Mesenchymal stem cell (in vitro differentiated cells and primary cell): ENCODE data around the gene ARMH3.
"Not testable (repeated sequence)": the region's sequence is repeated elsewhere in the genome, so short reads cannot be mapped to it uniquely, and the experiment has no call there.

Source experiments
- DNase-seq: peaks from one replicate; pipeline ENCODE4 v3.0.0-alpha.2; 2013
- H2AFZ ChIP-seq: one replicate; pipeline ENCODE4 v1.6.1; 2013; ENCODE audit warnings: low read depth, mild to moderate bottlenecking, control low read depth, inconsistent platforms, low read length, moderate library complexity
- H2AK5ac ChIP-seq: 2 replicates; pipeline ENCODE4 v1.6.1; 2013; ENCODE audit warnings: low read length, moderate library complexity, mild to moderate bottlenecking, inconsistent platforms; ENCODE audit not compliant: severe bottlenecking
- H2BK120ac ChIP-seq: one replicate; pipeline ENCODE4 v1.6.1; 2013; ENCODE audit warnings: low read depth, mild to moderate bottlenecking, inconsistent platforms, low read length, moderate library complexity
- H2BK12ac ChIP-seq, 2 experiments: one replicate each; pipeline ENCODE4 v1.6.1; 2013; ENCODE audit warnings: inconsistent platforms in 2 of 2, low read length in 2 of 2, mild to moderate bottlenecking in 2 of 2, moderate library complexity in 2 of 2, control low read depth in 1 of 2
- H2BK15ac ChIP-seq: one replicate; pipeline ENCODE4 v1.6.1; 2013; ENCODE audit warnings: mild to moderate bottlenecking, low read depth, inconsistent platforms; ENCODE audit not compliant: poor library complexity, severe bottlenecking
- H2BK5ac ChIP-seq: 2 replicates; pipeline ENCODE4 v1.6.1; 2013; ENCODE audit warnings: low read depth, mild to moderate bottlenecking, low read length, control low read depth, inconsistent platforms; ENCODE audit not compliant: poor library complexity, severe bottlenecking
- H3K14ac ChIP-seq, 2 experiments: one replicate each; pipeline ENCODE4 v1.6.1; 2013; ENCODE audit warnings: inconsistent platforms in 2 of 2, low read length in 2 of 2, control low read depth in 1 of 2, mild to moderate bottlenecking in 1 of 2, moderate library complexity in 1 of 2
- H3K18ac ChIP-seq, 2 experiments: one replicate each; pipeline ENCODE4 v1.6.1; 2013; ENCODE audit warnings: inconsistent platforms in 2 of 2, low read length in 2 of 2, control low read depth in 1 of 2, low read depth in 1 of 2, mild to moderate bottlenecking in 1 of 2
- H3K23ac ChIP-seq, 2 experiments: one replicate each; pipeline ENCODE4 v1.6.1; 2013; ENCODE audit warnings: inconsistent platforms in 2 of 2, low read length in 2 of 2, mild to moderate bottlenecking in 2 of 2, moderate library complexity in 2 of 2, control low read depth in 1 of 2
- H3K27ac ChIP-seq: 2 replicates; pipeline ENCODE4 v1.5.1; 2013; ENCODE audit warnings: mild to moderate bottlenecking, moderate library complexity, low read length, control low read depth, inconsistent platforms; ENCODE audit not compliant: poor library complexity, severe bottlenecking
- H3K27me3 ChIP-seq, 2 experiments: 2 replicates each; pipeline versions ENCODE4 v1.6.1 to v1.7.0; 2013; ENCODE audit warnings: low read length in 2 of 2, mild to moderate bottlenecking in 2 of 2, moderate library complexity in 2 of 2, control low read depth in 1 of 2, inconsistent platforms in 1 of 2; ENCODE audit not compliant: control insufficient read depth in 1 of 2, insufficient read depth in 1 of 2
- H3K36me3 ChIP-seq, 2 experiments: 2 replicates each; pipeline versions ENCODE4 v1.6.1 to v1.7.0; 2013; ENCODE audit warnings: low read length in 2 of 2, control low read depth in 1 of 2, inconsistent platforms in 1 of 2, low read depth in 1 of 2, mild to moderate bottlenecking in 1 of 2; ENCODE audit not compliant: insufficient read depth in 2 of 2, control insufficient read depth in 1 of 2
- H3K4ac ChIP-seq, 2 experiments: one replicate each; pipeline ENCODE4 v1.6.1; 2013; ENCODE audit warnings: inconsistent platforms in 2 of 2, low read length in 2 of 2, mild to moderate bottlenecking in 2 of 2, moderate library complexity in 2 of 2, control low read depth in 1 of 2, low read depth in 1 of 2
- H3K4me1 ChIP-seq: 2 replicates; pipeline ENCODE4 v1.6.1; 2013; ENCODE audit warnings: low read depth, low read length, control low read depth; ENCODE audit not compliant: control insufficient read depth, insufficient read depth
- H3K4me2 ChIP-seq: 2 replicates; pipeline ENCODE4 v1.6.1; 2013; ENCODE audit warnings: low read length, mild to moderate bottlenecking, inconsistent platforms; ENCODE audit not compliant: poor library complexity, severe bottlenecking
- H3K4me3 ChIP-seq, 2 experiments: 2 replicates each; pipeline versions ENCODE4 v1.5.1 to v1.7.0; 2013; ENCODE audit warnings: low read length in 2 of 2, mild to moderate bottlenecking in 2 of 2, control low read depth in 1 of 2, low read depth in 1 of 2; ENCODE audit not compliant: insufficient read depth in 1 of 2
- H3K79me1 ChIP-seq: replicated peaks from 2 replicates; pipeline ENCODE4 v1.6.1; 2013; ENCODE audit warnings: mild to moderate bottlenecking, control low read depth, low read length, inconsistent platforms; ENCODE audit not compliant: poor library complexity, severe bottlenecking
- H3K9ac ChIP-seq: 2 replicates; pipeline ENCODE4 v1.7.0; 2013; ENCODE audit warnings: mild to moderate bottlenecking, low read length, moderate library complexity
- H3K9me3 ChIP-seq: 2 replicates; pipeline ENCODE4 v1.7.0; 2013; ENCODE audit warnings: mild to moderate bottlenecking, low read length; ENCODE audit not compliant: control insufficient read depth
- H4K8ac ChIP-seq: one replicate; pipeline ENCODE4 v1.6.1; 2013; ENCODE audit warnings: inconsistent platforms, mild to moderate bottlenecking, low read length, moderate library complexity
- H4K91ac ChIP-seq: one replicate; pipeline ENCODE4 v1.6.1; 2013; ENCODE audit warnings: mild to moderate bottlenecking, low read length, inconsistent platforms
- WGBS: methylation state at CpG from one replicate; pipeline ENCODE4 v1.1.7; 2013; ENCODE audit warnings: mixed read lengths; 5-methylcytosine and 5-hydroxymethylcytosine counted together

The ARMH3 gene

GRCh38 chr10:102064868-102065560 is 9.0 kb upstream of the ARMH3 start, which contains the start of gene HPS6:
Gene HPS6, plus strand, starts transcription at chr10:102065349. Its CDS starts 126 bp downstream, at chr10:102065475.
- peak within 1 kb of the TSS in 1 of 2 experiments; percentile 89 for H3K14ac ChIP-seq
- peak within 1 kb of the TSS; percentile 77 to 95 for H3K4ac ChIP-seq
- H3K27ac ChIP-seq: peak within 1 kb of the TSS; percentile 54
- no peaks in the 10 kb centered on the region for H3K27me3 ChIP-seq
- H3K18ac ChIP-seq: peak within 1 kb of the TSS; percentile 89 to 94
- H2BK12ac ChIP-seq: peak within 1 kb of the TSS in 1 of 2 experiments; percentile 65
- H4K8ac ChIP-seq: peak within 1 kb of the TSS; percentile 92
- H2BK120ac ChIP-seq: peak within 1 kb of the TSS; percentile 67
- peaks cover 19% of the 10 kb centered on the region for H3K4me1 ChIP-seq
- peak within 1 kb of the TSS; percentile 75 for H3K4me2 ChIP-seq
- peak within 1 kb of the TSS; percentile 75 for H2BK15ac ChIP-seq
- H2AFZ ChIP-seq: peak within 1 kb of the TSS; percentile 73
- H2AK5ac ChIP-seq: peak within 1 kb of the TSS; percentile 34
- peak within 1 kb of the TSS; percentile 25 for H2BK5ac ChIP-seq
- peaks cover 30% of the 10 kb centered on the region for H3K79me1 ChIP-seq
- 5% methylated on average over 46 of the region's 61 CpGs for WGBS
- H3K9ac ChIP-seq: peak within 1 kb of the TSS; percentile 91
- peak; percentile 89 for DNase-seq
- peak within 1 kb of the TSS; percentile 85 to 90 for H3K4me3 ChIP-seq
- peaks cover 25 to 33% of the 10 kb centered on the region in 2 experiments for H3K36me3 ChIP-seq
- H3K23ac ChIP-seq: peak within 1 kb of the TSS; percentile 7 to 14
- H4K91ac ChIP-seq: peak within 1 kb of the TSS; percentile 73
- no peaks in the 10 kb centered on the region for H3K9me3 ChIP-seq

- Histone ChIP-seq H2AK5ac (no peak overlapping the region), H3K27me3 (no peaks in the 10 kb centered on the region), H3K79me1 (peaks cover 28% of the 10 kb centered on the region), H3K36me3 (peaks cover 24 to 30% of the 10 kb centered on the region in 2 experiments), H3K4ac (no peak overlapping the region), H3K27ac (peak overlapping the region; percentile 54), H2BK15ac (no peak overlapping the region), H4K8ac (no peak overlapping the region), H3K4me3 (peak overlapping the region in 1 of 2 experiments; percentile 90), H3K14ac (no peak overlapping the region), H3K23ac (no peak overlapping the region), H3K18ac (no peak overlapping the region), H3K9ac (peak overlapping the region; percentile 91), H2BK12ac (no peak overlapping the region), H3K4me1 (peaks cover 19% of the 10 kb centered on the region), H3K4me2 (no peak overlapping the region), H2AFZ (no peak overlapping the region), H3K9me3 (no peaks in the 10 kb centered on the region), H2BK120ac (no peak overlapping the region), H2BK5ac (no peak overlapping the region), H4K91ac (no peak overlapping the region)
- no peak for DNase-seq
- WGBS: 80% methylated on average over 1 of the region's 2 CpGs
Measured at GRCh38 chr10:102064503-102064867, 8.5 kb upstream of the ARMH3 start.

DNA sequence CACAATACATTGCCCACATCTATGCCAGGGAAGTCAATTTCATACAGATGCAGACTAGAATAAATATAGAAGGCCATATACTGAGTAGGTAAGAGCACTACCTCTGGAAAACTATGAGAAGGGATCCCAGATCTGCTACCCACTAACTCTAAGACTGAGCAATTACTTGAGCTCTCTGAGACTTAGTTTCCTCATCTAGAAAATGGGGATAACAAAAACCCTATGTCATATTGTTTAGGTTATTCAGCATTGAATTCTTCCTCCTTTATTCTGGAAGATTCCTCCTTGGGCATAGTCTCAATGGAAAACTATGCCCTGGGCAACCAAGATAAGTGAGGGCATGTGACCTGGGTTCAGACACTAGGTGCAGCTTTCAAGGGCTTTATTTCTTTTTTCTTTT is 4.0 kb upstream of the ARMH3 start:
- Histone ChIP-seq H3K9me3 (no peaks in the 10 kb centered on the region), H3K4ac (no peak overlapping the region), H4K91ac (no peak overlapping the region), H3K27ac (no peak overlapping the region), H3K14ac (no peak overlapping the region), H2AK5ac (no peak overlapping the region), H3K4me3 (no peak overlapping the region), H2BK120ac (no peak overlapping the region), H2BK5ac (no peak overlapping the region), H4K8ac (no peak overlapping the region), H3K23ac (no peak overlapping the region), H3K36me3 (no peaks in the 10 kb centered on the region), H3K9ac (no peak overlapping the region), H3K79me1 (no peaks in the 10 kb centered on the region), H2AFZ (no peak overlapping the region), H2BK12ac (no peak overlapping the region), H2BK15ac (no peak overlapping the region), H3K18ac (no peak overlapping the region), H3K27me3 (no peaks in the 10 kb centered on the region), H3K4me1 (peaks cover 3% of the 10 kb centered on the region), H3K4me2 (no peak overlapping the region)
- no peak for DNase-seq

DNA sequence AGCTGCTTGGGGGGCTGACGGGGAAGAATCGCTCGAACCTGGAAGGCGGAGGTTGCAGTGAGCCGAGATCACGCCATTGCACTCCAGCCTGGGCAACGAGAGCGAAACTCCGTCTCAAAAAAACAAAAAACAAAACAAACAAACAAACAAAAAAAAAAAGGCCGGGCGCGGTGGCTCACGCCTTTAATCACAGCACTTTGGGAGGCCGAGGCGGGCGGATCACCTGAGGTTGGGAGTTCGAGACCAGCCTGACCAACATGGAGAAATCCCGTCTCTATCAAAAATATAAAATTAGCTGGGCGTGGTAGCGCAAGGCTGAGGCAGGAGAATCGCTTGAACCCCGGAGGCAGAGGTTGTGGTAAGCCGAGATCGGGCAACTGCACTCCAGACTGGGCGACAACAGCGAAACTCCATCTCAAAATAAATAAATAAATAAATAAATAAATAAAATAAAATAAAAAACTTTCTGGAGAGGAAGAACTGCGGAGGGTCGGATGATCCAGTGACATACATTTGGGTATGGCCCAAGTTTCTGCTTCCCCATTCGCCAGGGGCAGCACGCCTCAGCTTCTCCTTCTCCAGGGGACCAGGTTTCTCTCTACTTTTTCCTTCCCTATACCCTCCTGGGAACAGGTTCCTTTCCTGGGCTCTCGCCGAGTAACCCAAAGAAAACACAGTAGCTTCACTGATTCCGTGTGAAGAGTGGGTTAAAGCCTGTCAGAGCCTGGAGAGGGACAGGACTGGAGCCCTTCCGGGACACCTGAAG is 909 bp downstream of the ARMH3 start:
- not testable (repeated sequence) for H3K23ac ChIP-seq, H3K27me3 ChIP-seq, H2BK15ac ChIP-seq, H4K91ac ChIP-seq, H2BK12ac ChIP-seq, H2AK5ac ChIP-seq, H3K9me3 ChIP-seq, H3K36me3 ChIP-seq, H3K79me1 ChIP-seq
- Histone ChIP-seq H4K8ac (peak overlapping the region; percentile 14), H3K4me3 (peak overlapping the region; percentile 78 to 90), H2BK120ac (peak overlapping the region; percentile 97), H3K4me2 (peak overlapping the region; percentile 57), H3K4me1 (peaks cover 11% of the 10 kb centered on the region), H3K4ac (peak overlapping the region; percentile 88 to 97), H3K9ac (peak overlapping the region; percentile 96), H2AFZ (peak overlapping the region; percentile 90), H3K14ac (peak overlapping the region in 1 of 2 experiments; percentile 79), H3K18ac (peak overlapping the region; percentile 94 to 99), H2BK5ac (peak overlapping the region; percentile 36), H3K27ac (peak overlapping the region; percentile 63)
- DNase-seq: peak; percentile 61
- WGBS: 72% methylated on average over 26 of the region's 34 CpGs
